Lower leg skin (tissue), 3 donors: ENCODE measurements around the gene STX10.

ENCODE experiments used
- POLR2A ChIP-seq, 2 donors: fragments of 450-650 bp; IDR thresholded peaks; one replicate each; pipeline ENCODE4 v1.6.1; 2016 to 2017; ENCODE audit warnings: antibody characterized with exemption in 2 of 2, mild to moderate bottlenecking in 1 of 2, moderate library complexity in 1 of 2
- TF ChIP-seq, protein P1 (sequence below), 3 donors: fragments of 450-650 bp; IDR thresholded peaks; one replicate each; pipeline ENCODE4 v1.5.1; 2016; ENCODE audit warnings: antibody characterized with exemption in 3 of 3, mild to moderate bottlenecking in 3 of 3, moderate library complexity in 2 of 3

DNA sequence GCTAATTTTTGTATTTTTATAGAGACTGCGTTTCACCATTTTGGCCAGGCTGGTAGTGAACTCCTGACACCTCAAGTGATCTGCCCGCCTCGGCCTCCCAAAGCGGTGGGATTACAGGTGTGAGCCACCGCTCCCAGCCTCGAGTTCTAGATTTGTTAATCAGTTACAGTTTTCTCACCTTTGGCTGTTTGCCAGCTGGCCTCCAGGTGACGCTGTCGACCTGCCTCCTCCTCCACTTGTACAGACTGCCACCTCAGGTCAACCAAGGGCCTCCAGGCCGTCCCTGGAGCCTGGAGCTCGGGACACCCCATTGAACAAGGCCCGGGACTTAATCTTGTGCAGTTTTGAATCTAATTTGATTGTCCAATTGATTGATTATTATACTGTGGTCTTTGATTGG lies 45.5 kb upstream of the STX10 start:
- no peak for TF ChIP-seq POLR2A (IDR thresholded peaks at IDR 0.05)
- TF ChIP-seq, protein P1, sequence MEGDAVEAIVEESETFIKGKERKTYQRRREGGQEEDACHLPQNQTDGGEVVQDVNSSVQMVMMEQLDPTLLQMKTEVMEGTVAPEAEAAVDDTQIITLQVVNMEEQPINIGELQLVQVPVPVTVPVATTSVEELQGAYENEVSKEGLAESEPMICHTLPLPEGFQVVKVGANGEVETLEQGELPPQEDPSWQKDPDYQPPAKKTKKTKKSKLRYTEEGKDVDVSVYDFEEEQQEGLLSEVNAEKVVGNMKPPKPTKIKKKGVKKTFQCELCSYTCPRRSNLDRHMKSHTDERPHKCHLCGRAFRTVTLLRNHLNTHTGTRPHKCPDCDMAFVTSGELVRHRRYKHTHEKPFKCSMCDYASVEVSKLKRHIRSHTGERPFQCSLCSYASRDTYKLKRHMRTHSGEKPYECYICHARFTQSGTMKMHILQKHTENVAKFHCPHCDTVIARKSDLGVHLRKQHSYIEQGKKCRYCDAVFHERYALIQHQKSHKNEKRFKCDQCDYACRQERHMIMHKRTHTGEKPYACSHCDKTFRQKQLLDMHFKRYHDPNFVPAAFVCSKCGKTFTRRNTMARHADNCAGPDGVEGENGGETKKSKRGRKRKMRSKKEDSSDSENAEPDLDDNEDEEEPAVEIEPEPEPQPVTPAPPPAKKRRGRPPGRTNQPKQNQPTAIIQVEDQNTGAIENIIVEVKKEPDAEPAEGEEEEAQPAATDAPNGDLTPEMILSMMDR (IDR thresholded peaks at IDR 0.05): no peak
